KMS-11 (cell line): ENCODE measurements around the gene GTF2B.

Source experiments
- H2AFZ ChIP-seq: fragments of 200-600 bp; sonication (generic); 2 replicates; pipeline ENCODE4 v1.6.1; 2016; ENCODE audit warnings: antibody characterized with exemption, mixed run types, low read depth
- H3K27ac ChIP-seq: fragments of 200-600 bp; sonication (generic); 2 replicates; pipeline ENCODE4 v1.6.1; 2016; ENCODE audit warnings: mild to moderate bottlenecking, mixed run types
- H3K27me3 ChIP-seq: fragments of 200-600 bp; sonication (generic); 2 replicates; pipeline ENCODE4 v1.6.1; 2017; ENCODE audit warnings: mild to moderate bottlenecking, low read depth, mixed run types, moderate library complexity; ENCODE audit not compliant: insufficient read depth
- H3K36me3 ChIP-seq: fragments of 200-600 bp; sonication (generic); 2 replicates; pipeline ENCODE4 v1.6.1; 2017; ENCODE audit warnings: mild to moderate bottlenecking, mixed run types; ENCODE audit not compliant: insufficient read depth
- H3K4me1 ChIP-seq: fragments of 200-600 bp; sonication (generic); 2 replicates; pipeline ENCODE4 v1.6.1; 2016; ENCODE audit warnings: mild to moderate bottlenecking, low read depth, mixed run types; ENCODE audit not compliant: poor library complexity, severe bottlenecking
- H3K4me2 ChIP-seq: fragments of 200-600 bp; sonication (generic); 2 replicates; pipeline ENCODE4 v1.7.0; 2016; ENCODE audit warnings: mild to moderate bottlenecking, mixed run types
- H3K4me3 ChIP-seq: fragments of 200-600 bp; sonication (generic); IDR thresholded peaks from 2 replicates; pipeline ENCODE4 v1.6.1; 2017; ENCODE audit warnings: low read depth, low read length, mixed read lengths; ENCODE audit not compliant: insufficient read depth
- H3K79me2 ChIP-seq: fragments of 200-600 bp; sonication (generic); 2 replicates; pipeline ENCODE4 v1.6.1; 2016; ENCODE audit warnings: low read depth, mixed run types; ENCODE audit not compliant: insufficient read depth
- H3K9ac ChIP-seq: fragments of 200-600 bp; sonication (generic); 2 replicates; pipeline ENCODE4 v1.6.1; 2016; ENCODE audit warnings: mild to moderate bottlenecking, mixed run types
- H4K20me1 ChIP-seq: fragments of 200-600 bp; sonication (generic); 2 replicates; pipeline ENCODE4 v1.6.1; 2016; ENCODE audit warnings: mild to moderate bottlenecking, mixed run types; ENCODE audit not compliant: insufficient read depth
- TF ChIP-seq, protein P1 (sequence below): fragments of 200-600 bp; sonication (generic); conservative IDR thresholded peaks from 2 replicates; pipeline ENCODE4 v1.6.1; 2017; ENCODE audit warnings: low read depth, mild to moderate bottlenecking, antibody characterized with exemption, low read length, moderate library complexity, mixed read lengths

GTF2B gene

DNA sequence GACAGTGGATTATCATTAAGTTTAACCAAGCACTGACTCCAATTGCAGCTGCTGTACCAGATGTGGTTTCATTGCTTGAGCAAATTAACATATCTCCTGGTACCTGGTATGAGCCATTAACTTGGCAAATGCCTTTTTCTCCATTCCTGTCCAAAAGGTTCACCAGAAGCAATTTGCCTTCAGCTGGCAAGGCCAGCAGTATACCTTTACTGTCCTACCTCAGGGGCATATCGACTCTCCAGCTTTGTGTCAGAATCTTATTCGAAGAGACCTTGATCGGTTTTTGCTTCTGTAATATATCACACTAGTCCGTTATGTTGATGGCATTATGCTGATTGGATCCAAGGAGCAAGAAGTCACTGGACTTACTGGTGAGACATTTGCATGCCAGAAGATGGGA is 9.5 kb upstream of the GTF2B start:
- Histone ChIP-seq H3K27ac (no peak overlapping the region), H3K4me1 (no peaks in the 10 kb centered on the region), H3K79me2 (no peaks in the 10 kb centered on the region), H2AFZ (no peak overlapping the region), H3K4me3 (no peak overlapping the region), H4K20me1 (no peaks in the 10 kb centered on the region), H3K27me3 (no peaks in the 10 kb centered on the region), H3K4me2 (no peak overlapping the region), H3K9ac (no peak overlapping the region), H3K36me3 (no peaks in the 10 kb centered on the region)
- TF ChIP-seq, protein P1, sequence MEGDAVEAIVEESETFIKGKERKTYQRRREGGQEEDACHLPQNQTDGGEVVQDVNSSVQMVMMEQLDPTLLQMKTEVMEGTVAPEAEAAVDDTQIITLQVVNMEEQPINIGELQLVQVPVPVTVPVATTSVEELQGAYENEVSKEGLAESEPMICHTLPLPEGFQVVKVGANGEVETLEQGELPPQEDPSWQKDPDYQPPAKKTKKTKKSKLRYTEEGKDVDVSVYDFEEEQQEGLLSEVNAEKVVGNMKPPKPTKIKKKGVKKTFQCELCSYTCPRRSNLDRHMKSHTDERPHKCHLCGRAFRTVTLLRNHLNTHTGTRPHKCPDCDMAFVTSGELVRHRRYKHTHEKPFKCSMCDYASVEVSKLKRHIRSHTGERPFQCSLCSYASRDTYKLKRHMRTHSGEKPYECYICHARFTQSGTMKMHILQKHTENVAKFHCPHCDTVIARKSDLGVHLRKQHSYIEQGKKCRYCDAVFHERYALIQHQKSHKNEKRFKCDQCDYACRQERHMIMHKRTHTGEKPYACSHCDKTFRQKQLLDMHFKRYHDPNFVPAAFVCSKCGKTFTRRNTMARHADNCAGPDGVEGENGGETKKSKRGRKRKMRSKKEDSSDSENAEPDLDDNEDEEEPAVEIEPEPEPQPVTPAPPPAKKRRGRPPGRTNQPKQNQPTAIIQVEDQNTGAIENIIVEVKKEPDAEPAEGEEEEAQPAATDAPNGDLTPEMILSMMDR, result no peak

DNA sequence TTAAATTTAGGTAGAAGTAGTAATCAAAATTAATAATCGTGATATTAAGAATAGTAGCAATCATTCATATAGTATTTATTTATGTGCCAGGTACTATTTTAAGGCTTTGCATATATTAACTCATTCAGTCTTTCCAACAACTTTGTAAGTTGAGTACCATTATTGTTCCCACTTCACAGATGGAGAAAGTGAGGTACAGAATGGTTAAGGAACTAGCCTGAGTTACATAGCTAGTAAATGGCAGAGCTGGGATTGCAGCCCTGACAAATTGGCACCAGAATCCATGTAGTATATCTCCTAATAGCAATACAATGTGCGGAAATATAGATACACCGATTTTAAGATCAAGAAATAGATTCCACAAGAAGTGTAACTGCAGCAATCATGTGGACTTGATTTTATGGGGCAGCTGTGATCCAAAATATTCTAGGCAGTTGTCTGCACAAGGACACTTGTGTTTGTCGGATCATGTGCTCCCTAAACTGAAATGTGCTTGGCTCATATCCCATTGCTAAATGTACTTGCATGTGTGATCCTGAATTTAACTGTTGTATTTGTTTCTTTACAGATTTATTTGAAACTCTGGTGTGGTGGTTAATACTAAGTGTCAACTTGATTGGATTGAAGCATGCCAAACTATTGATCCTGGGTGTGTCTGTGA is 5.8 kb upstream of the GTF2B start:
- TF ChIP-seq, protein P1, result no peak
- no peak overlapping the region for H3K9ac ChIP-seq
- no peaks in the 10 kb centered on the region for H3K36me3 ChIP-seq
- no peaks in the 10 kb centered on the region for H3K79me2 ChIP-seq
- H2AFZ ChIP-seq, result no peak overlapping the region
- no peak overlapping the region for H3K27ac ChIP-seq
- no peak overlapping the region for H3K4me3 ChIP-seq
- no peaks in the 10 kb centered on the region for H4K20me1 ChIP-seq
- no peak overlapping the region for H3K4me2 ChIP-seq
- H3K4me1 ChIP-seq, result no peaks in the 10 kb centered on the region
- no peaks in the 10 kb centered on the region for H3K27me3 ChIP-seq

- Histone ChIP-seq H3K9ac (no peak overlapping the region; the same call in 1 of the 2 replicates), H3K36me3 (no peaks in the 10 kb centered on the region)
- TF ChIP-seq, protein P1, result no peak
Observed at GRCh38 chr1:88892357-88892877, 1.1 kb upstream of the GTF2B start.

DNA sequence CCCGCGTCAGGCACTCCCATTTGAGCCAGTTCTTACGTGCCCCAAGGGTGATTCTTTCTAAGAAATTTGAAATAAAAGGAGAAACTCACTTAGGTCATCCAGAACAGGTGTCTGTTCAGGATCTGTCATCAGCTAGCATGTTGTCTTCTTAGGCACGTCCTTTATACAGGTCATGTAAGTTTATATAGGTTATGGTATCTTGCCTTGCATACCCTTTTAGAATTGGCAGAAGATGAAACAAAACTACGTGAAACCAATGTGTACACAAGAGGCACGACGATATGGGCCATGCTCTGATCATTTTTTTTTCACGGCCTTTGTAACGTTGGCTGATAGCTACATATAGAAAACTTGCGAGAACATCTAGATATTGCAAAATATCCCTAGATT is 579 bp upstream of the GTF2B start:
- no peaks in the 10 kb centered on the region for H4K20me1 ChIP-seq
- no peaks in the 10 kb centered on the region for H3K27me3 ChIP-seq
- no peaks in the 10 kb centered on the region for H3K36me3 ChIP-seq
- H3K4me2 ChIP-seq, result peak overlapping the region; percentile 51; the same call in 1 of the 2 replicates
- H3K79me2 ChIP-seq, result peaks cover 35% of the 10 kb centered on the region
- peak overlapping the region; percentile 73; the same call in 1 of the 2 replicates for H3K9ac ChIP-seq
- H3K4me3 ChIP-seq, result no peak overlapping the region
- H3K4me1 ChIP-seq, result peaks cover 17% of the 10 kb centered on the region
- TF ChIP-seq, protein P1, result no peak
- H3K27ac ChIP-seq, result peak overlapping the region; percentile 71
- peak overlapping the region; percentile 69; the same call in 1 of the 2 replicates for H2AFZ ChIP-seq

More at GRCh38 chr1:88892357-88892877, 1.1 kb upstream of the GTF2B start:
- Histone ChIP-seq H3K4me3 (no peak overlapping the region), H3K27ac (peak overlapping the region; percentile 71; the same call in 1 of the 2 replicates), H3K4me1 (peaks cover 17% of the 10 kb centered on the region), H3K79me2 (peaks cover 35% of the 10 kb centered on the region), H4K20me1 (no peaks in the 10 kb centered on the region), H3K4me2 (peak overlapping the region; percentile 51; the same call in 1 of the 2 replicates), H2AFZ (peak overlapping the region; percentile 69; the same call in 1 of the 2 replicates), H3K27me3 (no peaks in the 10 kb centered on the region)
